SK-N-MC (cell line): Measurements from ENCODE around the gene RPS26.

Source experiments
- DNase-seq: peaks from one replicate; pipeline ENCODE4 v3.0.0-alpha.2; 2011; ENCODE audit warnings: low read depth, low spot score
- H3K27ac ChIP-seq: fragments of 200-600 bp; sonication (generic); 2 replicates; pipeline ENCODE4 v1.5.1; 2016; ENCODE audit warnings: mixed run types
- H3K36me3 ChIP-seq: fragments of 200-600 bp; sonication (generic); 2 replicates; pipeline ENCODE4 v1.6.1; 2017; ENCODE audit warnings: antibody characterized with exemption, low read length, mixed read lengths; ENCODE audit not compliant: insufficient read depth
- H3K4me3 ChIP-seq: fragments of 200-600 bp; sonication (generic); 2 replicates; pipeline ENCODE4 v1.5.1; 2016
- H3K9ac ChIP-seq: fragments of 200-600 bp; sonication (generic); 2 replicates; pipeline ENCODE4 v1.8.0; 2017; ENCODE audit warnings: mixed run types, mixed read lengths; ENCODE audit not compliant: insufficient read length
- H3K9me3 ChIP-seq: fragments of 200-600 bp; sonication (generic); 2 replicates; pipeline ENCODE4 v1.6.1; 2017; ENCODE audit warnings: low read depth, mild to moderate bottlenecking, antibody characterized with exemption, low read length, moderate library complexity, mixed read lengths
- EZH2 ChIP-seq: fragments of 200-600 bp; sonication (generic); IDR thresholded peaks from one replicate; pipeline ENCODE4 v1.6.1; 2017; ENCODE audit warnings: antibody characterized with exemption
- FOXP2 ChIP-seq: optimal IDR thresholded peaks from 2 replicates; pipeline ENCODE3; 2011; ENCODE audit warnings: mild to moderate bottlenecking, moderate library complexity; ENCODE audit not compliant: insufficient read depth; ENCODE audit errors: extremely low read length, control extremely low read depth
- POLR2AphosphoS5 ChIP-seq: IDR thresholded peaks from 2 replicates; pipeline ENCODE4 v1.6.1; 2012; ENCODE audit warnings: mild to moderate bottlenecking, low read depth, low read length, borderline replicate concordance

Gene RPS26

GRCh38 chr12:56086608-56087007 is 44.9 kb downstream of the RPS26 start:
- no peak for TF ChIP-seq POLR2AphosphoS5
- TF ChIP-seq FOXP2 = no peak
- no peak for TF ChIP-seq EZH2
- H3K4me3 ChIP-seq = no peak overlapping the region
- H3K9me3 ChIP-seq = no peaks in the 10 kb centered on the region
- H3K27ac ChIP-seq = no peak overlapping the region
- H3K36me3 ChIP-seq = no peaks in the 10 kb centered on the region
- DNase-seq = no peak
- no peak overlapping the region for H3K9ac ChIP-seq

GRCh38 chr12:56087220-56087619 is 45.5 kb downstream of the RPS26 start:
- no peak for TF ChIP-seq POLR2AphosphoS5
- H3K9me3 ChIP-seq = no peaks in the 10 kb centered on the region
- H3K27ac ChIP-seq = no peak overlapping the region
- H3K9ac ChIP-seq = no peak overlapping the region
- H3K4me3 ChIP-seq = no peak overlapping the region
- H3K36me3 ChIP-seq = no peaks in the 10 kb centered on the region
- no peak for DNase-seq
